Stomach (tissue), 4 donors: ENCODE measurements around the gene CENPT.

ENCODE experiments used
- CTCF ChIP-seq, 7 experiments: fragments of 450-650 bp in 4 of 7; fragments of 200-600 bp in 3 of 7; sonication (generic) in 3 of 7; IDR thresholded peaks; one replicate each; pipeline ENCODE4 v1.5.1; 2016 to 2019; ENCODE audit warnings: antibody characterized with exemption in 7 of 7, control low read depth in 2 of 7, mild to moderate bottlenecking in 1 of 7
- EP300 ChIP-seq: sonication (generic); formaldehyde crosslinking; IDR thresholded peaks from one replicate; pipeline ENCODE4 v1.6.1; 2017; ENCODE audit warnings: antibody characterized with exemption
- POLR2A ChIP-seq, 4 donors: fragments of 450-650 bp; IDR thresholded peaks; one replicate each; pipeline ENCODE4 v1.6.1; 2016; ENCODE audit warnings: antibody characterized with exemption in 4 of 4, control low read depth in 2 of 4, mild to moderate bottlenecking in 1 of 4, moderate library complexity in 1 of 4
- POLR2AphosphoS5 ChIP-seq, 3 donors: sonication (generic); formaldehyde crosslinking; IDR thresholded peaks; one replicate each; pipeline ENCODE4 v1.6.1; 2016; ENCODE audit warnings: antibody characterized with exemption in 3 of 3

GRCh38 chr16:67865318-67865717 lies 17.8 kb upstream of the CENPT start:
- no peak for TF ChIP-seq POLR2AphosphoS5 (IDR thresholded peaks at IDR 0.05)
- no peak for TF ChIP-seq EP300
- TF ChIP-seq CTCF (IDR thresholded peaks at IDR 0.05) = peak in 1 of 7 experiments; percentile 10
- no peak for TF ChIP-seq POLR2A (IDR thresholded peaks at IDR 0.05)
